HG03575 (cell line): Measurements from ENCODE around the gene CAMK1D.
"Not testable (repeated sequence)": the region's sequence is repeated elsewhere in the genome, so short reads cannot be mapped to it uniquely, and the experiment has no call there.

Experiments
- ATAC-seq: cut with Tn5 transposase; IDR thresholded peaks from one replicate; pipeline ENCODE4 v1.9.1; 2021; ENCODE audit not compliant: unreplicated experiment, insufficient number of reproducible peaks, low FRiP score; ENCODE audit errors: extremely low read depth

CAMK1D gene

GRCh38 chr10:12797471-12798262 lies 448.3 kb downstream of the CAMK1D start:
- ATAC-seq = no peak

- ATAC-seq = no peak
Measured at GRCh38 chr10:12799144-12799543, 449.8 kb downstream of the CAMK1D start.

GRCh38 chr10:12799714-12800113 lies 450.4 kb downstream of the CAMK1D start:
- no peak for ATAC-seq

GRCh38 chr10:12800302-12800701 lies 451.0 kb downstream of the CAMK1D start:
- no peak for ATAC-seq

GRCh38 chr10:12801214-12802087 lies 452.1 kb downstream of the CAMK1D start:
- no peak for ATAC-seq

GRCh38 chr10:12803776-12804175 lies 454.4 kb downstream of the CAMK1D start:
- ATAC-seq = no peak

GRCh38 chr10:12806228-12807095 lies 457.1 kb downstream of the CAMK1D start:
- no peak for ATAC-seq

GRCh38 chr10:12807096-12807755 lies 457.9 kb downstream of the CAMK1D start:
- ATAC-seq = no peak

- no peak for ATAC-seq
Measured at GRCh38 chr10:12808014-12808613, 458.8 kb downstream of the CAMK1D start.

- not testable (repeated sequence) for ATAC-seq
Measured at GRCh38 chr10:12810046-12810445, 460.7 kb downstream of the CAMK1D start.

GRCh38 chr10:12811826-12812225 lies 462.5 kb downstream of the CAMK1D start:
- no peak for ATAC-seq

GRCh38 chr10:12812571-12812970 lies 463.2 kb downstream of the CAMK1D start:
- ATAC-seq = no peak

- no peak for ATAC-seq
Measured at GRCh38 chr10:12814166-12814565, 464.8 kb downstream of the CAMK1D start.

GRCh38 chr10:12819071-12819470 lies 469.7 kb downstream of the CAMK1D start:
- ATAC-seq = no peak

GRCh38 chr10:12819656-12820055 lies 470.3 kb downstream of the CAMK1D start:
- no peak for ATAC-seq

- no peak for ATAC-seq
Measured at GRCh38 chr10:12822126-12822892, 473.0 kb downstream of the CAMK1D start.

GRCh38 chr10:12822893-12823170 lies 473.5 kb downstream of the CAMK1D start:
- no peak for ATAC-seq

GRCh38 chr10:12823328-12823727 lies 474.0 kb downstream of the CAMK1D start:
- ATAC-seq = no peak
